ENCODE measurements around the gene ATXN2. TPM values are rescaled to one million over a fixed set of nuclear protein-coding genes. Genes with fewer than 3 reads are reported as not detected.
A peak's percentile ranks its signal among the peaks of the same experiment; 100 is the strongest.

The ATXN2 gene
- total RNA-seq, 1 experiment from 2014 or later = 72.9 TPM

DNA sequence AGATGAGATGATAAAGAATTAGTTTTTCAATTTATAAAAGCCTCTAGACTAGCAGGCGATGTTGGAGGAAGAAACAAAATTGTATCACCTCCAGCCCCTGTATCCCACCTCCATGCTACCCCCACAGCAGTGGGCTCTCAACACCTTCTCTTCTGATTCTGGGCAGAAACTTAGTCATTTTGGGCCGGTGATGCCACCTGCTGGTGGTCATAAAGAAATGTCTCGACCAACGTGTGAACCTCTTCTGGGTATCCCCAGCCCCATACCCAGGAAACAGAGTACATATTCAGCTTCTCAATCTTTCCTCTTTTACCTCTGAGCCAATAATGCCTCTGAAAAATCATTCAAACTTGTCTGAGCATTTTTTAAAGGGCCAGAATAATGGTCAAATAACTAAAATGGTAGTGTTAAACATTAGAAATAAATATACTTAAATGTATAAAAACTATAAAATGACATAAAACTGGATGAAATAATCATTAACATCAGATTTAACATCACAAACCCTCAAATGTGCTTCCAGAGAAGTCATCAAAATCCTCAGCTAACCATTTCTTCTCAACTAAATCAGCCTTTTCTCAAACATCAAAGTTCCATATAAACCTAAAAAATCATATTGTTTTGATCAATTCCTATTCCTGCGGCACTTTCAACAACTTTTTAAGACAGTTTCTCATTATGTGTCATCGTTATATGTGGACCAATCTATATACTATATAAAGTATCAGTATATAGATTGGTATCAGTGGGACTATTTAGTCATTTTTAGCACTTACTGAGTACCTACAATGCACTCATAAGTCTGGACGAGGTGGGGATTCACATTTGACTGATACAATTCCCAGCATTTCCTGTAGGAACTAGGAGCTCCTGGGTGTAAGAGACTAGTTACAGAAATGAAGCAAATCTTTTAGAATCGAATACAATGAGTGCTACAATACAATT lies 69.4 kb downstream of the ATXN2 start:
- no peak overlapping the region; a peak in 1 of 5 replicates for H3K4me3 Mint-ChIP-seq
- no peak overlapping the region for H3K56ac ChIP-seq (ENCODE audit: insufficient read length, low read depth, low read length)
- no peaks in the 10 kb centered on the region for H3K79me2 ChIP-seq (ENCODE audit: insufficient read depth, low read length)
- no peaks in the 10 kb centered on the region; the same call in 1 of the 2 replicates for H3K4me1 ChIP-seq (ENCODE audit: insufficient read depth, low read length)
- H3K27ac Mint-ChIP-seq = peak overlapping the region in 1 of 3 experiments; percentile 31; a peak in 1 of 7 replicates
- no peaks in the 10 kb centered on the region for H3K27me3 ChIP-seq (ENCODE audit: insufficient read depth, low read length)
- peaks cover 5 to 10% of the 10 kb centered on the region in 2 experiments for H3K4me1 Mint-ChIP-seq
- no CpG with 5 or more reads among the region's 8 CpGs for WGBS (ENCODE audit: extremely low coverage, insufficient read length, low lambda C conversion rate)
- H4K8ac ChIP-seq (replicated peaks; ENCODE audit: insufficient read length, low read depth, low read length) = no peak overlapping the region
- H3T11ph ChIP-seq (ENCODE audit: low read length) = no peak overlapping the region
- no peak overlapping the region for H2AFZ ChIP-seq (ENCODE audit: low read length)
- no peaks in the 10 kb centered on the region for H4K20me1 ChIP-seq (ENCODE audit: control insufficient read depth, insufficient read depth, insufficient read length)
- peak; percentile 79 for DNase-seq
- TF ChIP-seq CTCF (conservative IDR thresholded peaks at IDR 0.05) = peak; percentile 81
- no peak overlapping the region for H3K4ac ChIP-seq (ENCODE audit: low read depth, low read length)
- no peak overlapping the region for H3K9ac ChIP-seq (ENCODE audit: extremely low read depth, insufficient read length, low read length)
- no peak overlapping the region for H2BK120ac ChIP-seq (ENCODE audit: low read depth, low read length, poor library complexity, severe bottlenecking)
- no peaks in the 10 kb centered on the region for H3K79me1 ChIP-seq (ENCODE audit: insufficient read depth, low read depth, low read length, poor library complexity, severe bottlenecking)
- no peaks in the 10 kb centered on the region for H3K9me3 ChIP-seq (ENCODE audit: control insufficient read depth, low read depth, low read length)
- no peak overlapping the region for H3K23ac ChIP-seq (ENCODE audit: insufficient read length, low read depth, low read length)
- no peak overlapping the region for H4K91ac ChIP-seq (ENCODE audit: insufficient read length, low read depth, low read length)
- H3K27ac ChIP-seq (ENCODE audit: insufficient read length, low read depth, low read length) = no peak overlapping the region
- no peaks in the 10 kb centered on the region for H3K9me3 Mint-ChIP-seq
- H2AK5ac ChIP-seq (ENCODE audit: insufficient read length, low read length) = no peak overlapping the region
- H4K5ac ChIP-seq (ENCODE audit: insufficient read length, low read depth, low read length) = no peak overlapping the region
- no peak overlapping the region for H2BK5ac ChIP-seq (ENCODE audit: insufficient read length, low read length)
- no peak overlapping the region for H2BK15ac ChIP-seq (ENCODE audit: low read depth, low read length)
- peaks cover 14 to 27% (median 15%) of the 10 kb centered on the region in 3 experiments; a peak in 6 of 7 replicates for H3K36me3 Mint-ChIP-seq (ENCODE audit: insufficient read depth in 1 of 3, low read depth in 3 of 3)
- H3K23me2 ChIP-seq (ENCODE audit: insufficient read length, low read depth, low read length, poor library complexity, severe bottlenecking) = no peaks in the 10 kb centered on the region
- H3K4me2 ChIP-seq (ENCODE audit: insufficient read depth, insufficient read length, low read length) = no peak overlapping the region
- H3K18ac ChIP-seq (ENCODE audit: insufficient read length, low read depth, low read length) = no peak overlapping the region
- H2BK12ac ChIP-seq (ENCODE audit: insufficient read length, low read depth, low read length) = no peak overlapping the region
- H2BK20ac ChIP-seq (ENCODE audit: low read depth, low read length, poor library complexity, severe bottlenecking) = no peak overlapping the region
- H3K27me3 Mint-ChIP-seq (ENCODE audit: low read depth) = no peaks in the 10 kb centered on the region
- H3K14ac ChIP-seq (ENCODE audit: insufficient read depth, low read length) = no peak overlapping the region

Measured in H9 (cell line).